ENCODE results near the gene TSPY1.
"Not testable (repeated sequence)": the region's sequence is repeated elsewhere in the genome, so short reads cannot be mapped to it uniquely, and the experiment has no call there.

The TSPY1 gene

DNA sequence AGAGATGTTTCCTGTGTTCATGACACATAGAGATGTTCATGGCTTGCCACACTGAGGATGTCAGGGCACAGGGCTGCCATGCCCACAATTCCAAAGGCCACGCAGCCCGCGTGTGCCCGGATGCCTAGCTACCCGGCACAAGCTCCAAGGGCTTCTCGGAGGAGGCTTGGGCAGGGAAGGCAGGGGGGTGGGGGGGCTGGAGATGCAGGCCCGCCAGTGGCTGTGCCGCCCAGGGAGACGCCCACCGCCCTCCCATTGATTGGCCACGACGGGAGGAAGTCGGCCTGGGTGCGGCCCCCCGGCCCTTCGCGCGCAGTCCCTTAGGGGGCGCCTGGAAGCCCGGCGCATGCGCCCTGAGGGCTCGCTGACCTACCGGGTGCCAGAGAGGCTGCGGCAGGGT is at the start of gene TSPY1:
Gene TSPY1 (plus strand): TSS at position 301 of the 400 bp plus-strand sequence. CDS start 46 bp downstream, at position 347.
- not testable (repeated sequence) for DNase-seq (ENCODE audit: low read depth in 2 of 2)

- DNase-seq (ENCODE audit: low read depth in 2 of 2), result not testable (repeated sequence)
These were observed 20.2 kb downstream of the TSPY1 start, which contains the start of gene TSPY9 for GRCh38 chrY:9486967-9487366. TSS of gene TSPY9 (plus strand) at chrY:9487267. CDS start at chrY:9487313, 46 bp downstream.

DNA sequence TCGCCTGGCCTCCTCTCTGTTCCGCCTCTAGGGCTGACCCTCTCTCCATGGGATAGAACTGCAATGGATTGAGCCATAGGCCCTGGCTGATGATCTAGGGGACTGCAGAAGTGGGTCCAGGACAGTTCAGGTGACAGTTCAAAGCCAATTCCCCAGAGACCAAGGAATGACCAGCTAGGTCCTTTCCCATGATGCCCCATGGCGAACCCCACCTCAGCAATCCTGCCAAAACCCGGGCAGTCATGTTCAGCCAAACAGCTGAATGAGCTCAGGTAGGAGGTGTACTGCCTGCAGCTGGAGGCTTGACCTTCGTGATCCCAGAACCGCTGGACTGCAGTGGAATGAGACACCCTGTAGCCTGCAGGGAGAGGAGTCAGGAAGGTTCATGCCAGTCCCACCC is 37.6 kb downstream of the TSPY1 start:
- DNase-seq (ENCODE audit: low read depth in 2 of 2), result not testable (repeated sequence)

DNA sequence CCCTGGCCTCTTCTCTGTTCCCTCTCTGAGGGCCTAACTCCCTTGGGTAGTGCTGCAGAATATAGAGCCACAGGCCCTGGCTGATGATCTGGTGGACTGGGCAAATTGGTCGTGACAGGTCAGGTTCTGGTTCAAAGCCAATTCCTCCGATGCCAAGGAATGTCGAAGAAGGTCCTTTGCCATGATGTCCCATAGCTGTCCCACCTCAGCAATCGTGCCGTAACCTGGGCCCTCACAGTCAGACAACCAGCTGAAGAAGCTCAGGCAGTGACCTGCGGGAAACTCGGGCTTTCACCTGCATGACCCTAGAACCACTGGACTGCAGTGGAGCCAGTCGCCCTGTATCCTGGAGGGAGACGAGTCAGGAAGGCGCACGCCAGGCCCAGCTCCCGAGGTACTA is 49.5 kb downstream of the TSPY1 start:
- not testable (repeated sequence) for DNase-seq (ENCODE audit: low read depth in 2 of 2)

Measured in fibroblast of skin of left biceps (primary cell).